Activated CD4-positive, alpha-beta T cell treated with anti-CD3 and anti-CD28 coated beads, Interleukin-2, amount 50 U/mL, for 48 hours (primary cell): ENCODE data around the gene DOCK10.
A peak's percentile ranks its signal among the peaks of the same experiment; 100 is the strongest.
"Not testable (repeated sequence)": the region's sequence is repeated elsewhere in the genome, so short reads cannot be mapped to it uniquely, and the experiment has no call there.

Experiments
- DNase-seq, 2 experiments: peaks; one replicate each; pipeline ENCODE4 v3.0.0-alpha.2; 2020

Gene DOCK10

DNA sequence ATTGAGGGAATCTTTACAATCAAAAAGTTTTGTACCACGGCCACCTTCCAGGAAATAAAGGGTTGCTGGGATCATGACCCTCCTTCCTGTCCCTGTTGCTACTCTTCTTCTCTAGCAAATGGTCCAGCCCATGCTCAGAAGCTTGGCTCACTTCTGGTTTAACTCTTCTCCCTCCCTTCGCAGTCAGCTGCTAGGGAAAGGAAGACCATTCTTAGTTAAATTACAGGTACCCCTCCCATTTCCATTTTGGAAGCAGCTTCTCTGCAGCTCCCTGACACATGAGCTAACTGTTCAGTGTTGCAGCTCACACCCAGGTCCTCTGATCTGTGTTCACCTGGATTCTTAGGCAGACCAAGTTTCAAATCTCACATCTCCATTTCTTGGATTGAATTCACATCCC lies 100.3 kb downstream of the DOCK10 start:
- no peak for DNase-seq

GRCh38 chr2:224940618-224941017 lies 101.7 kb downstream of the DOCK10 start:
- DNase-seq = no peak

- DNase-seq = no peak
Measured at GRCh38 chr2:224938651-224939182, 103.6 kb downstream of the DOCK10 start.

- DNase-seq = no peak
Measured at GRCh38 chr2:224937887-224938286, 104.4 kb downstream of the DOCK10 start.

GRCh38 chr2:224934526-224935188 lies 107.6 kb downstream of the DOCK10 start:
- no peak for DNase-seq

DNA sequence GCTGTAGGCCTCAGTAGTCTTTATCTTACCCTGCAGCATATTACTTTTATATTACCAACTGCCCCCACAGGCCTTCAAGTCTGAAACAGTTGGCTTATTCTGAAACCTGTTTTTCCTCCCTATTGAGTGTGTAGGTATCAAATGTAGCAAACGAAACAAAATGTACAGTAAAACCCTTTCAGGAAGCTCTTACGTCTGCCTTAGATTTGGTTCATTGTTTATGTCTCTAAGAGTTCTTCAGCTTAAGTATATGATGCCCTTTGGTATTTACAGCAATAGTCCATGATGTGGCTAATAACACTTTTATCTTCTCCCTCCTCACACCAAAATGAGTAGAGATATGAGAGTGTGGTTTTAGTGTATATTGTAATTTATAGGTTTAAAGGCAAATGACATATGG lies 108.8 kb downstream of the DOCK10 start:
- DNase-seq = no peak

DNA sequence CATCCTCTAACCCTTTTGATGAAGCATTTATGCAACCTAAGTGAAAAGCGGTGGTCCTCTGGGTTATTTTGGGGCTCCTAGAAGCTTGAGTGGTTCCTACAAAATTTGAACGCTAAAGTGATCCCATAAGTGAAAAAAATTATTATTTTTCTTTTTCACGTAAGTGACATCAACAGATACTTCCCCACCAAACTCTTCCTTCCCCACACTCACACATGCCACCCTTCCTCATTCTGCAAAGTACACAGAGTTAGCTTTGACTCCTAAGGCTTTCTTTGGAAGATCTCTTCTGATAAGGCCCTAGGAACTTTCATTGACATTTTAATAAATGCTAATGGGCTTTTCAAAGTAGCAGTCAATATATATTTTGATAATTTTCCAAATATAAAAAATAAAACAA lies 109.7 kb downstream of the DOCK10 start:
- DNase-seq = no peak

DNA sequence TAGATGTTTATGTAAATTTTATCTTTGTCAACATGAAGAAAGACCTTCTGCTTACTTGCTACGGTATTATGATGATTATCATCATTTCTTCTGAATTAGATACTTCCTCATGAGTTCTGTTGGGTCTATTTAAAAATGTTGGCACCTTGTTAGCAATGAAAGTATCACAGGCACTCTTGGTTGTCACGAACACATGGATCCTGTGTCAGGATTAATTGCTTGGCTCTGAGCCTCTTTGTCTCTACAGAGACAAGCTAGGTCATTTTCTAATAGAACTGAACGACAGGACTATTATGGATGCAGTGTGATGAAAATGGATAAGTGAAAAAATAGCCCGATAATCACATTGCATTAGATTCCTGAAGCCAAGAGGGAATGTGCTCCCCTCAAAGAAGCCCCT lies 110.3 kb downstream of the DOCK10 start:
- DNase-seq = no peak

GRCh38 chr2:224930990-224931389 lies 111.3 kb downstream of the DOCK10 start:
- DNase-seq = no peak

DNA sequence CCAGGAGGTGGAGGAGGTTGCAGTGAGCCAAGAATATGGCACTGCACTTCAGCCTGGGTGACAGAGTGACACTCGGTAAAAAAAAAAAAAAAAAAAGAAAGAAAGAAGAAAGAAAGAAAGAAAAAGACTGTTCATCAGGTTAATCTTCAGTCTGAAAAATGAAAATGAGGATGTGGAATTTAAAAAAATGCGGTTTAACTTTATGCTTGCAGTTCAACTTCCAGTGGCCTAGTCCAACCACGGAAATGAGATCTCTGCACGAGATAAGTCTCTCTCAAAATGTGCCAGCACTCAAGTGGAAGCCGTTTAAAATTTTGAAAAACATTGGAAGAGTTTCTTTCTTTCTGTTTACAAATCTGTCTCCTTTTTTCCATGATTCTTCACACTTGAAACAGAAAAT lies 112.1 kb downstream of the DOCK10 start:
- DNase-seq = no peak

- DNase-seq = no peak
Measured at GRCh38 chr2:224929512-224929911, 112.8 kb downstream of the DOCK10 start.

DNA sequence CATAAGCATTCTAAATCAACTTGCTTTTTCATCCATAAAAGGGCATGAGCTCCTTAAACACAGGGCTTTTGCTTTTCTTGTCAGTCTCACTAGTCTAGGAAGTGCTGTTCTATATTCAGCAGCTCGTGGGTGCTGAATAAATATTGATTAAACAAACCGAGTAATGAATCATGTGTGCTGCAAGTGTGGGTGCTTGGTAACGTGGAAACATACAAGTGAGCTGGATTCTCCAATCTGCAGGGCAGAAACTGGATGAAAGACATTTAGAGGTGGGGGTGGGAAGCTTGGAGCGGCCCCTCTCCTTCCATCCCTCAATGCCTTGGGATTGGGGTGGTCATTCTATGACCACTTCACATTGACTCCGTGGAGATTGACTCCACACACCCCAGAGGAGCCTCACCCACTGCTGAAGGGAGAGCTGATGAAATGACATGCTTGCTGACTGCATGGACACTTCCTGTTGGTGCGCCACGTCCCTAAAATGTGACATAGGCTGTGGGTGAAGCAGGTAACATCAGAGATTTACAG lies 114.6 kb downstream of the DOCK10 start:
- DNase-seq = peak; percentile 60 to 73

DNA sequence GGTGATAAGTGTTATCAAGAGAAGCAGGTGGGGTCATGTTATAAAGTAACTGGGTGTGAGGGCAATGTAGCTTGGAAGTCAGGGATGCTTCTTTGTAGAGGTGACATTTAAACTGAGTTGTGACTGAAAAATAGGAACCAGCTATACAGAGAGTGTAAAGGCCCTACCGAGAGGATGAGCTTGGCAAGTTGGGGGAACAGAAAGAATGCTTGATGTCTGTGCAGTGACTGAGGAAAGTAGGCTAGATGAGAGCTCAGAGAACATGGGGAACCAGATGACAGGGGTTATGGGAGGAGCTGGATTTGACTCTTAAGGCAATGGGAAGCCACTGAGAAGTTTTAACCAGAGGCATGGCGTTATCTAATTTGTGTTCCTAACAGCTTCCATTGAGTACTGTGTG lies 115.3 kb downstream of the DOCK10 start:
- no peak for DNase-seq

DNA sequence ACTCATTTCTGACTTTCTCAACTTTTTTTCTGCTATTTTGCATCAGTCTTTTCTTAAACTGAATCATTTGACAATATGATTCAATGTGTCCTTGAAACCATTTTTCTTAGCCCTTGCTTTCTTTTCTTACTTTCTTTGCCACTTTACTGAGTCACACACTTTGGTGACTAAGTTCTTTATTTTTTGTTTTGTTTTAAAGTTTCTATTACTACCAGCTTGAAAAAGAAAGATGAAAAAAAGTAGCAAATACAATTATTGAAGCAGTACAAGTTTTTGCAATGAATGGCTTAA lies 116.5 kb downstream of the DOCK10 start:
- no peak for DNase-seq

DNA sequence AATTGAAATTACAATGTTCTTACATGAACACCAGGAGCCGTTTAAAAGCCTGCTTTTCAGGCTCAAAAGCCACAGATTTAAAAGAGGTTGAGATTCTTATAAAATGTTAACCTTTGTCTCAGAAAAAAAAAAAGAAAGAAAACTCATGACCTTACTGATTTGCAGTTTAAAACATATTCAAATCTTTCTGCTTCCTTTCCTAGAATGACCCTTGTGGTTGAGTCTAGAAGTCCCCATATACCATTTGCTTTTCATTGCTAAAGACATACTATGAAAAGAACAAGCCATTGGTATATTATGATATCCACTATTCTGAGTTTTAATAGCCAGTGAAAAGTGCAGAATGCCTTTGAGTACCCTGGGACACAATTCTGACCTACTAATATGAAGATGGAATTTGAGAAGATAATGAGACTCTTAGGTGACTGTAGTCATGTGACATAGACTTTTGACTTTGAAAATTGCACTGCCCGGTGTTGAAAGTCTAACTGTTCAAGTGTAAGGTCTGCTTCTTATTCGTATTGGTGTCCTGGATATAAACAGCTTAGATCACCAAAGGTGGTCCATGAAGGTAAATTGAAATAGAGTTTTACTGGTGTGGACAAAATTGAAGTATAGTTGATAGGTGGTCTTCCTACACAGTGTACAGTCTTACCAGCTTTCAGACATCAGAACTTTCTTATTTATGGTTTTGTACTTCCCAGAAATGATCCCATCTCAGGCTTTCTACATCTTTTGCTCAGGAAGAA lies 117.0 kb downstream of the DOCK10 start:
- no peak for DNase-seq

- DNase-seq = no peak
Measured at GRCh38 chr2:224924631-224925030, 117.6 kb downstream of the DOCK10 start.

GRCh38 chr2:224922142-224922727 lies 120.0 kb downstream of the DOCK10 start:
- no peak for DNase-seq

- DNase-seq = no peak
Measured at GRCh38 chr2:224919472-224920110, 122.7 kb downstream of the DOCK10 start.

GRCh38 chr2:224918626-224919471 lies 123.4 kb downstream of the DOCK10 start:
- no peak for DNase-seq

- DNase-seq = not testable (repeated sequence)
Measured at GRCh38 chr2:224917246-224917645, 125.0 kb downstream of the DOCK10 start.

DNA sequence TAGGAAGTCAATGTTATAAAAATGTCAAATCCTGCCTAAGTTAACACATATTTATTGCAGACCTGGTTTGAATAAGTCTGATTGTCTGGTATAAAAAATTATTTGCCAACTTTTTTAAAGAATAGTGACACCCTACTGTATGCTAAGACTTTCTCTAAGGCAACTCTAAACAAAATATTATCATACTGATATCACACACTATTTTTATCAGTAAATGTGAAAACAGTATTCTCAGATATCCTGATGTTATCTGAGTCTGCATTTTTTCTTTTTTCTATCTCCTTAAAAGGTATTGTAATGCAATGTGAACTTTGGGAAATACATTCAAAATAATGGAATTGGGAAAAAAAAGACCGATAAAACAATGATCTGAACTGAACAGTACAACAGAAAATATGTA lies 127.1 kb downstream of the DOCK10 start:
- no peak for DNase-seq

DNA sequence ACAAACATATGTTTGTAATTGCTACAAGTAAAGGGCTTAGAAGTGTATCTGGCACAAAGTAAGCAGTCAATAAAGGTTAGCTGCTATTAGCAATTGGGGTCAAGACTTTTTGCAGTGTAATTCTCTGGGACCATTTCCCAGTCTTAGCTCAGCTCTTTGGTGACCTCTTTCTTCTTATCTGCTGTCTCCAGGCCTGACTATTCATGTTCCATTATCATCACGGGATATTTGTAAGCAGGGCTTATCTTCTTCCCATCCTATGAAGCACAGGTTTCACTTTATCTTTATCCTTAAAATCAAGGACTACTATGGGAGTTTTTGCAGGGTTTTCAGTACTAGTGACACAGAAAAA lies 131.7 kb downstream of the DOCK10 start:
- DNase-seq = no peak
